ENCODE results near the gene SPRR5. TPM values are rescaled to one million over a fixed set of nuclear protein-coding genes. Genes with fewer than 3 reads are reported as not detected.

The SPRR5 gene
- total RNA-seq, 2 donors from 2014 or later: not detected

- Histone ChIP-seq H3K36me3 (no peaks in the 10 kb centered on the region), H3K9me3 (no peaks in the 10 kb centered on the region), H3K4me1 (no peaks in the 10 kb centered on the region), H3K27me3 (no peaks in the 10 kb centered on the region), H3K27ac (no peak overlapping the region), H3K9ac (ENCODE audit: low read depth in 2 of 2, low read length in 2 of 2) (no peak overlapping the region), H3K4me3 (no peak overlapping the region)
- intact Hi-C loops (cut with DNase I): no loop called here
- TF ChIP-seq CTCF (IDR thresholded peaks at IDR 0.05): no peak
- DNase-seq: no peak
These were observed 42.1 kb upstream of the SPRR5 start for GRCh38 chr1:152904688-152905440.

- no peak overlapping the region for H3K9ac ChIP-seq (ENCODE audit: low read depth in 2 of 2, low read length in 2 of 2)
These were observed 40.9 kb upstream of the SPRR5 start for GRCh38 chr1:152906023-152906565.

GRCh38 chr1:152907686-152908601 is 39.1 kb upstream of the SPRR5 start, which contains the start of gene IVL:
Gene IVL, plus strand, starts transcription at chr1:152908546. Its CDS starts 1,252 bp downstream, at chr1:152909798.
- Histone ChIP-seq H3K27me3 (no peaks in the 10 kb centered on the region), H3K27ac (no peak within 1 kb of the TSS)

More at GRCh38 chr1:152906023-152906565, 40.9 kb upstream of the SPRR5 start:
- DNase-seq: no peak
- Histone ChIP-seq H3K4me3 (no peak overlapping the region), H3K9me3 (no peaks in the 10 kb centered on the region), H3K27ac (no peak overlapping the region), H3K4me1 (no peaks in the 10 kb centered on the region), H3K27me3 (no peaks in the 10 kb centered on the region), H3K36me3 (no peaks in the 10 kb centered on the region)
- intact Hi-C loops (cut with DNase I): no loop called here
- TF ChIP-seq CTCF (IDR thresholded peaks at IDR 0.05): no peak

GRCh38 chr1:152909206-152909605 is 37.8 kb upstream of the SPRR5 start:
- no peaks in the 10 kb centered on the region for H3K4me1 ChIP-seq
- H3K9ac ChIP-seq (ENCODE audit: low read depth in 2 of 2, low read length in 2 of 2): no peak overlapping the region
- no peak for TF ChIP-seq CTCF (IDR thresholded peaks at IDR 0.05)
- no peaks in the 10 kb centered on the region for H3K27me3 ChIP-seq
- no peaks in the 10 kb centered on the region for H3K36me3 ChIP-seq
- H3K9me3 ChIP-seq: no peaks in the 10 kb centered on the region
- DNase-seq: no peak
- H3K27ac ChIP-seq: no peak overlapping the region
- intact Hi-C loops (cut with DNase I): no loop called here
- no peak overlapping the region for H3K4me3 ChIP-seq

More at GRCh38 chr1:152907686-152908601, 39.1 kb upstream of the SPRR5 start, which contains the start of gene IVL:
- Histone ChIP-seq H3K4me1 (no peaks in the 10 kb centered on the region), H3K9me3 (no peaks in the 10 kb centered on the region), H3K36me3 (no peaks in the 10 kb centered on the region), H3K4me3 (no peak within 1 kb of the TSS), H3K9ac (ENCODE audit: low read depth in 2 of 2, low read length in 2 of 2) (no peak within 1 kb of the TSS)
- DNase-seq: no peak
- intact Hi-C loops (cut with DNase I): no loop called here
- no peak for TF ChIP-seq CTCF (IDR thresholded peaks at IDR 0.05)

- H3K27me3 ChIP-seq: no peaks in the 10 kb centered on the region
- no peak overlapping the region for H3K27ac ChIP-seq
- no peak overlapping the region for H3K4me3 ChIP-seq
- TF ChIP-seq CTCF (IDR thresholded peaks at IDR 0.05): no peak
- intact Hi-C loops (cut with DNase I): no loop called here
- no peaks in the 10 kb centered on the region for H3K9me3 ChIP-seq
- no peak for DNase-seq
- H3K9ac ChIP-seq (ENCODE audit: low read depth in 2 of 2, low read length in 2 of 2): no peak overlapping the region
- no peaks in the 10 kb centered on the region for H3K36me3 ChIP-seq
- no peaks in the 10 kb centered on the region for H3K4me1 ChIP-seq
These were observed 34.5 kb upstream of the SPRR5 start for GRCh38 chr1:152912471-152912870.

Data from colonic mucosa (tissue), 4 donors.